CD14-positive monocyte (primary cell): ENCODE results near the gene RASL11B. TPM values are rescaled to one million over a fixed set of nuclear protein-coding genes. Genes with fewer than 3 reads are reported as not detected.

Experiments used
- DNase-seq, 3 donors: peaks; one replicate each; pipeline ENCODE4 v3.0.0-alpha.2; 2011 to 2022
- H2AFZ ChIP-seq: 2 replicates; pipeline ENCODE4 v1.6.0; 2012; ENCODE audit warnings: mild to moderate bottlenecking, low read depth, low read length, inconsistent platforms; ENCODE audit not compliant: insufficient read depth, poor library complexity, severe bottlenecking
- H3K27ac ChIP-seq, 2 donors: 1 replicate in 1 of 2; 2 replicates in 1 of 2; pipeline ENCODE4 v1.5.1; 2012 to 2013; ENCODE audit warnings: low read length in 2 of 2, control low read depth in 1 of 2, inconsistent platforms in 1 of 2, low read depth in 1 of 2, mild to moderate bottlenecking in 1 of 2
- H3K27me3 ChIP-seq, 2 donors: one replicate each; pipeline versions ENCODE4 v1.6.0 to v1.6.1; 2011 to 2013; ENCODE audit warnings: low read length in 2 of 2; ENCODE audit not compliant: control insufficient read depth in 2 of 2, insufficient read depth in 2 of 2
- H3K36me3 ChIP-seq, 2 donors: replicated peaks in 1 of 2; 1 replicate in 1 of 2; 2 replicates in 1 of 2; pipeline versions ENCODE4 v1.5.1 to v1.6.1; 2012 to 2013; ENCODE audit warnings: low read length in 2 of 2, control low read depth in 1 of 2, inconsistent platforms in 1 of 2, mild to moderate bottlenecking in 1 of 2; ENCODE audit not compliant: insufficient read depth in 2 of 2, control insufficient read depth in 1 of 2
- H3K4me1 ChIP-seq, 2 donors: 1 replicate in 1 of 2; 2 replicates in 1 of 2; pipeline versions ENCODE4 v1.5.1 to v1.6.1; 2012 to 2013; ENCODE audit warnings: low read length in 2 of 2, control low read depth in 1 of 2, inconsistent platforms in 1 of 2, mild to moderate bottlenecking in 1 of 2, moderate library complexity in 1 of 2; ENCODE audit not compliant: insufficient read depth in 2 of 2, control insufficient read depth in 1 of 2
- H3K4me2 ChIP-seq: replicated peaks from 2 replicates; pipeline ENCODE3; 2012; ENCODE audit warnings: low read length, moderate library complexity, mild to moderate bottlenecking; ENCODE audit not compliant: poor library complexity, severe bottlenecking; ENCODE audit errors: extremely low read depth
- H3K4me3 ChIP-seq, 3 experiments: fragments of 200-600 bp in 1 of 3; sonication (generic) in 1 of 3; replicated peaks in 1 of 3; 1 replicate in 2 of 3; 2 replicates in 1 of 3; pipeline ENCODE4 v1.5.1; 2011 to 2013; ENCODE audit warnings: low read length in 3 of 3, mild to moderate bottlenecking in 3 of 3, control low read depth in 2 of 3, low read depth in 2 of 3, inconsistent platforms in 1 of 3, moderate library complexity in 1 of 3
- H3K79me2 ChIP-seq: 2 replicates; pipeline ENCODE4 v1.6.0; 2012; ENCODE audit warnings: mild to moderate bottlenecking, control low read depth, inconsistent platforms, low read length, moderate library complexity; ENCODE audit not compliant: insufficient read depth
- H3K9ac ChIP-seq: 2 replicates; pipeline ENCODE4 v1.6.0; 2017; ENCODE audit warnings: low read length, mild to moderate bottlenecking; ENCODE audit not compliant: insufficient read depth, poor library complexity, severe bottlenecking
- H3K9me3 ChIP-seq, 2 donors: replicated peaks in 1 of 2; 1 replicate in 1 of 2; 2 replicates in 1 of 2; pipeline versions ENCODE4 v1.5.1 to v1.6.1; 2012 to 2013; ENCODE audit warnings: low read length in 2 of 2, control low read depth in 1 of 2; ENCODE audit not compliant: control insufficient read depth in 1 of 2, insufficient read depth in 1 of 2
- H4K20me1 ChIP-seq: 2 replicates; pipeline ENCODE4 v1.6.0; 2012; ENCODE audit warnings: mild to moderate bottlenecking, low read length, control low read depth, moderate library complexity; ENCODE audit not compliant: insufficient read depth
- H3K27ac Mint-ChIP-seq, 7 donors: one replicate each; pipeline ENCODE4 v1.8.0; 2020; ENCODE audit warnings: mild to moderate bottlenecking in 7 of 7, mixed read lengths in 7 of 7, moderate library complexity in 6 of 7, inconsistent platforms in 2 of 7
- H3K27me3 Mint-ChIP-seq, 3 donors: one replicate each; pipeline ENCODE4 v1.8.0; 2021 to 2022; ENCODE audit warnings: low read depth in 3 of 3, mild to moderate bottlenecking in 3 of 3, mixed read lengths in 3 of 3, moderate library complexity in 3 of 3, inconsistent platforms in 1 of 3
- H3K36me3 Mint-ChIP-seq, 2 donors: one replicate each; pipeline ENCODE4 v1.8.0; 2020; ENCODE audit warnings: mixed read lengths in 2 of 2, inconsistent platforms in 1 of 2, mild to moderate bottlenecking in 1 of 2
- H3K4me1 Mint-ChIP-seq: one replicate; pipeline ENCODE4 v1.8.0; 2020; ENCODE audit warnings: mild to moderate bottlenecking, mixed read lengths
- H3K4me3 Mint-ChIP-seq, 2 donors: one replicate each; pipeline ENCODE4 v1.8.0; 2020; ENCODE audit warnings: mild to moderate bottlenecking in 2 of 2, mixed read lengths in 2 of 2, moderate library complexity in 1 of 2
- H3K9me3 Mint-ChIP-seq, 7 donors: one replicate each; pipeline ENCODE4 v1.8.0; 2020 to 2022; ENCODE audit warnings: mixed read lengths in 7 of 7, mild to moderate bottlenecking in 6 of 7, moderate library complexity in 6 of 7, inconsistent platforms in 2 of 7
- CTCF ChIP-seq: fragments of 200-600 bp; IDR thresholded peaks from one replicate; pipeline ENCODE4 v1.8.0; 2022; ENCODE audit warnings: antibody characterized with exemption, mild to moderate bottlenecking
- WGBS: methylation state at CpG from one replicate; pipeline ENCODE4 v1.1.5; 2013; ENCODE audit warnings: missing lambda C conversion rate; ENCODE audit not compliant: insufficient coverage; 5-methylcytosine and 5-hydroxymethylcytosine counted together
- intact Hi-C, 2 donors: fragments of 100-400 bp; cut with micrococcal nuclease; formaldehyde crosslinking; loops; one replicate each; pipeline versions ENCODE4 v1.15.0 to v1.15.1; 2023
- polyA plus RNA-seq, 3 donors: library from polyadenylated mRNA; depleted of rRNA in 1 of 3; unstranded in 2 of 3; stranded (reverse) in 1 of 3; fragments of 300-500 nt in 2 of 3; fragments of >200 nt in 1 of 3; fragmentation: Illumina TruSeq in 2 of 3; gene quantifications; 1 replicate in 2 of 3; 2 replicates in 1 of 3; pipeline ENCODE4 v1.2.3, GENCODE V29; 2012 to 2021

The RASL11B gene
- polyA plus RNA-seq, 3 donors = not detected

DNA sequence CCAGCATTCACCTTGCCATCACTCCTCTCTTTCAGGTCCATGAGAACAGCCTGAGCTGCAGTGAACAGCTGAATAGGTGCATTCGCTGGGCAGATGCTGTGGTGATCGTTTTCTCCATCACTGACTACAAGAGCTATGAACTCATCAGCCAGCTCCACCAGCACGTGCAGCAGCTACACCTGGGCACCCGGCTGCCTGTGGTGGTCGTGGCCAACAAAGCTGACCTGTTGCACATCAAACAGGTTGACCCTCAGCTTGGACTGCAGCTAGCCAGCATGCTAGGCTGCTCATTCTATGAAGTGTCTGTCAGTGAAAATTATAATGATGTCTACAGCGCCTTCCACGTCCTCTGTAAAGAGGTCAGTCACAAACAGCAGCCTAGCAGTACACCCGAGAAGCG is 3.2 kb downstream of the RASL11B start:
- DNase-seq = no peak

GRCh38 chr4:52866734-52867133 is 4.6 kb downstream of the RASL11B start:
- no peak overlapping the region for H3K9ac ChIP-seq
- intact Hi-C loops = no loop called here
- no peaks in the 10 kb centered on the region for H4K20me1 ChIP-seq
- peaks cover 14 to 16% of the 10 kb centered on the region in 2 donors for H3K27me3 ChIP-seq
- no peak overlapping the region for H3K4me3 ChIP-seq
- no peak overlapping the region for H3K27ac Mint-ChIP-seq
- no CpG with 5 or more reads among the region's 4 CpGs for WGBS
- peaks cover 0 to 6% (median 0%) of the 10 kb centered on the region in 7 donors for H3K9me3 Mint-ChIP-seq
- H3K4me1 ChIP-seq = peaks cover 6 to 9% of the 10 kb centered on the region in 2 donors
- DNase-seq = no peak
- H3K36me3 Mint-ChIP-seq = peaks cover 5 to 8% of the 10 kb centered on the region in 2 donors
- no peak for TF ChIP-seq CTCF
- peaks cover 15 to 17% (median 17%) of the 10 kb centered on the region in 3 donors for H3K27me3 Mint-ChIP-seq
- no peak overlapping the region for H3K4me2 ChIP-seq
- peaks cover under 1% of the 10 kb centered on the region for H3K4me1 Mint-ChIP-seq
- no peaks in the 10 kb centered on the region for H3K36me3 ChIP-seq
- H3K27ac ChIP-seq = no peak overlapping the region
- no peak overlapping the region for H2AFZ ChIP-seq
- H3K4me3 Mint-ChIP-seq = no peak overlapping the region
- no peaks in the 10 kb centered on the region for H3K79me2 ChIP-seq
- H3K9me3 ChIP-seq = no peaks in the 10 kb centered on the region

More for the DNA sequence above, 3.2 kb downstream of the RASL11B start:
- Histone ChIP-seq H3K9me3 (no peaks in the 10 kb centered on the region), H3K36me3 (no peaks in the 10 kb centered on the region), H3K79me2 (no peaks in the 10 kb centered on the region), H2AFZ (no peak overlapping the region), H4K20me1 (no peaks in the 10 kb centered on the region), H3K9ac (no peak overlapping the region), H3K4me1 (peaks cover 11 to 14% of the 10 kb centered on the region in 2 donors), H3K27ac (no peak overlapping the region), H3K4me3 (no peak overlapping the region), H3K4me2 (no peak overlapping the region), H3K27me3 (peaks cover 25 to 30% of the 10 kb centered on the region in 2 donors)
- no peak for TF ChIP-seq CTCF
- Mint-ChIP-seq H3K4me1 (peaks cover 6% of the 10 kb centered on the region), H3K9me3 (peaks cover 0 to 11% (median 7%) of the 10 kb centered on the region in 7 donors), H3K27ac (peak overlapping the region in 1 of 7 donors; percentile 68), H3K36me3 (peaks cover 0 to 6% of the 10 kb centered on the region in 2 donors), H3K27me3 (peaks cover 27 to 31% (median 30%) of the 10 kb centered on the region in 3 donors), H3K4me3 (no peak overlapping the region)
- WGBS = 98% methylated on average over 5 of the region's 9 CpGs
- intact Hi-C loops = no loop called here
